Fibroblast of gingiva (primary cell): Measurements from ENCODE around the gene METRNL.
"Not testable (repeated sequence)": the region's sequence is repeated elsewhere in the genome, so short reads cannot be mapped to it uniquely, and the experiment has no call there.

ENCODE experiments used
- DNase-seq: peaks from one replicate; pipeline ENCODE4 v3.0.0-alpha.2; 2011; ENCODE audit warnings: low read depth

Gene METRNL, protein sequence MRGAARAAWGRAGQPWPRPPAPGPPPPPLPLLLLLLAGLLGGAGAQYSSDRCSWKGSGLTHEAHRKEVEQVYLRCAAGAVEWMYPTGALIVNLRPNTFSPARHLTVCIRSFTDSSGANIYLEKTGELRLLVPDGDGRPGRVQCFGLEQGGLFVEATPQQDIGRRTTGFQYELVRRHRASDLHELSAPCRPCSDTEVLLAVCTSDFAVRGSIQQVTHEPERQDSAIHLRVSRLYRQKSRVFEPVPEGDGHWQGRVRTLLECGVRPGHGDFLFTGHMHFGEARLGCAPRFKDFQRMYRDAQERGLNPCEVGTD

DNA sequence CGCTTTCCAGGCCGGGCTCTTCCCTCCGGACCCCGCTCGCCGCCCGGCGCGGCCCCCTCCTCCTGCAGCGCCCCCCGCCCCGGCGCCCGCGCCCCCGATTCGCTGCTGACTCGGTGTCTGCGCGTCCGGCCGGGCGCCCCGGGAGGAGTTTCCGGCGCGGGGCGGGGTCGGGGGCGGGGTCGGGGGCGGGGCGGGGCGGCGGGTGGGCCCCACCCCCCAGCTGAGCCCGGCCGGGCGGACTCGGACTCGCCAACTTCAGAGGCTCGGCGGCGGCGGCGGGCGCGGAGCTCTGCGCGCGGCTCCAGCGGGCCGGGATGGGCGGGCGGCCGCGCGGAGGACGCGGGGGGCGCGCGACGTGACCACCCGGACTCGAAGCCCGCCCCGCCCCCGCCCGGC, at the start of gene METRNL:
Gene METRNL (plus strand): TSS at position 258 of the 396 bp plus-strand sequence. CDS start 207 bp downstream, outside the sequence.
- DNase-seq = peak; percentile 74

DNA sequence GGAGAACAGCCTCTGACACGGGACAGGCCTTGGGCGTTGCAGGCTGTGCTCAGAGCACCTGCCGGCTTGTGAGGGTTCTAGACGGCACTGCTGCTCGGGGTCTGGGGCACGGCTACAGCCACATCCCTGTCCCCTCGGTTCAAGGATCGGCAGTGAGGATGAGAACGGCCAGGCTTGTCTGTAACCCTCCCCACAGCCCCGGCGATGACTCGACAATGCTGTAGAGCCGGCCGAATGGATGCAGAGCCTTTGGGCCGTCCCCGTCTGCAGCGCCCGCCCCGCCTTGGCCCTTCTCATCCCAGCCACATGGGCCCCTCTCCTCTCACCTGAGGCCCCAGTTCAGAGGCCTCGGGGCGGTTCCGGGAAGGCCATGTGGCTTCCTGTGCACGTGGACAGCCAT, 49.0 kb upstream of the METRNL start:
- DNase-seq = no peak

DNA sequence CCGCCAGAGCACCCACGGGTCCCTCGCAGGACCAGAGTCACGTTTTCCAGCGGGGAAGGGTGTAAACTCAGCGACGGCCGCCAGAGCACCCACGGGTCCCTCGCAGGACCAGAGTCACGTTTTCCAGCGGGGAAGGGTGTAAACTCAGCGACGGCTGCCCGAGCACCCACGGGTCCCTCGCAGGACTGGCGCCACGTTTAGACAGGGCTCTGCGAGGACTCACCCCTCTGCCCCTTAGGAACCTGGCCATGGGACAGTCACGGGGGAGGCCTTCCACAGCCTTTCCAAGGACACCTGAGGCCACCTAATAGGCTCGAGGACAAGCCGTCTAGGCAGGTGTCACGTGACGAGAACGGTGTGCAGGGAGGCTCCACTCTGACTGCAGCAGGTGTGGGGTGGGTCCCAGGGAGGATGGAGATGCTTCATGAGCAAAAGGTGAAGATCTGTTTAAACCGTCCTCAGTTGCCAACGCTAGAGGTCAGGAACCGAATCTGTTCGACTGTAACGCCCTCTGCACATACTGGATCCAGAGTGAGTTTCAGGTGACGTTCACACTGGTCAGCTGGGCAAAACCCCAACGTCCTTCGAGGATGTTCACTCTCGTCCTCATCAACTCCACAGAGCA, 48.0 kb upstream of the METRNL start:
- no peak for DNase-seq

DNA sequence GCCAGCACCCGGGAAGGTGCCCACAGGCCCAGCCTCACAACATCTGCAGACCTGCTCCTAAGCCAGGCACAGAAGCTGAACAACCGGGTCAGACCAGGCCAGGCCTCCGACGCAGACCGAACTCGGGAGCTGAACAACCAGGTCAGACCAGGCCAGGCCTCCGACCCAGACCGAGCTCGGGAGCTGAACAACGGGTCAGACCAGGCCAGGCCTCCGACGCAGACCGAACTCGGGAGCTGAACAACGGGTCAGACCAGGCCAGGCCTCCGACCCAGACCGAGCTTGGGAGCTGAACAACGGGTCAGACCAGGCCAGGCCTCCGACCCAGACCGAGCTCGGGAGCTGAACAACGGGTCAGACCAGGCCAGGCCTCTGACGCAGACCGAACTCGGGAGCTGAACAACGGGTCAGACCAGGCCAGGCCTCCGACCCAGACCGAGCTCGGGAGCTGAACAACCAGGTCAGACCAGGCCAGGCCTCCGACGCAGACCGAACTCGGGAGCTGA, 47.4 kb upstream of the METRNL start:
- not testable (repeated sequence) for DNase-seq

DNA sequence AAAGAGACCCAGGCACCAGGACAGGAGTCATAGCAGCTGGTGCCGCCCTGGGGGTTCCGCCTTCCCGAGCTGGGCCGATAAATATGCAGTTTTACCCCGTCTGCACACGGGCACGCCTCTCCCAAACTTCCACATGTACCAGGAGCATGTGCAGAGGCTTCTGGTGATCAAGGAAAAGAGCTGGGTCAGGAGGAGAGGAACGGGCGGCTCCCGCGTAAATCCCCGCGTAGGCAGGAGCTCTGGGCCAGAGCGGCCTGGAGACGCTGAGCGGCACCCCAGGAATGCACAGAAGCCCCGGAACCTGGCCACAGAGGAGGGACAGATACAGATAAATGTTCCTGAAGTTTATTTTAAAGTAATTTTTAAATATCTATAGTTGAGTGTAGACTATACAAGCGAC, 46.6 kb upstream of the METRNL start:
- no peak for DNase-seq

DNA sequence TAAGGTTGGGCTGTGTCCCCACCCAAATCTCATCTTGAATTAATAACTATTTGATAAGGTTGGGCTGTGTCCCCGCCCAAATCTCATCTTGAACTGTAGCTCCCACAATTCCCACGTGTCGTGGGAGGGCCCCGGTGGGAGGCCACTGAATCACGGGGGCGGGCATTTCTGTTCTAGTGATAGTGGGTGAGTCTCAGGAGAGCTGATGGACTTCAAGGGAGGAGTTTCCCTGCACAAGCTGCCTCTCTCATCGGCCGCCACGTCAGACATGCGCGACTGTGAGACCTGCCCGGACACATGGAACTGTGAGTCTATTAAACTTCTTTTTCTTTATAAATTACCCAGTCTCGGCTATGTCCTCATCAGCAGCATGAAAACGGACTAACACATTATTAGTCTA, 44.9 kb upstream of the METRNL start:
- DNase-seq = no peak

DNA sequence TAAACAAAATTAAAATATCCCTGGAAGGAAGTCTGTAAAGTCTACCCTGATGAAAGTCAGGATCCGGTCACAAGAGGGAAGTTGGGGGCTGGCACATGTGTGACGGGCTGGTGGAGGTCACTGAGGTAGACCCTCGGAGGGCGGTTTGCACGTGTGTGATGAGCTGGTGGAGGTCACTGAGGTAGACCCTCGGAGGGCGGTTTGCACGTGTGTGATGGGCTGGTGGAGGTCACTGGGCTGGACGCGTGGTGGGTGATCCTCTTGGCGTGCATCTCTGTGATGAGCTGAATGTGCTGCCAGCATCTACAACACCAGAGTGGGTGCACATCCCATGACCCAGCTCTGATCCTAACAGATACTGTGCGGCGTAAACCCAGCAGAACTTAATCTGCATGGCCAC, 43.7 kb upstream of the METRNL start:
- no peak for DNase-seq

DNA sequence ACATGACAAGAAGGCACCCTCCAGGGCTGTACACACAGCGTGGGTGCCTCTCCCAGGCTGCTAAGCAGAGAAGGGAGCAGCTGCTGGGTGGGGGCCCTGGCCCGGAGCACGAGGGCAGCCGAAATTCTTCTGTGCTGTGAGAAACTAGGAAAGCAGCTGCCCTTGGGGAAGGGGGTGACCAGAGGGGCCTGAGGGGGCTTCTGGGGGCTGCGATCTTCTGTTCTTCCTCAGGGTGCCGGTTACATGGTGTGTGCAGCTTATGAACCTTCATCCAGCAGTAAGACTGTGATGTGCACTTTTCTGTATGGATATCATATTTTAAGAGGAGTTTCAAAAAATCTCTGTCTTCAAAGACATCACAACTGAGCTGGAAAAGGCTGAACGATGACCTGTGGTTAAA, 43.2 kb upstream of the METRNL start:
- DNase-seq = no peak

DNA sequence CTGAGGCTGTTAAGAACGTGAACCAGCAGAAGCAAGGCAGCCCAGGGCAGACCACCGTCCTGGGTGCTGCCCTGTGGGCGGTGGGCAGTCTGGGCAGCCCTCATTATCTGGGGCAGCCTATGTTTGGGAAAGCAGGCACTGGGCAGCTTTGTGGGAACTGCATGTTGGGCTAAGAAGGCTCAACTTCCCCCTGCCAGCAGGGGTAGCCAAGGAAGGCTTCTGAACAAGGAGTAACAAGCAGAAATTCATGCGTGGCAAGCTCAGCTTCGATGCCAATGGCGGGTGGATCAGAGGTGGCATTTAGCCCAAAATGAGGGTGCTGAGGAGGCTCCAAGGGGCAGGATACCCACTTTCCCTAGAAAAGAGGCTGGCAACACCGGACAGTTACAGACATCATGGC, 42.7 kb upstream of the METRNL start:
- DNase-seq = no peak

DNA sequence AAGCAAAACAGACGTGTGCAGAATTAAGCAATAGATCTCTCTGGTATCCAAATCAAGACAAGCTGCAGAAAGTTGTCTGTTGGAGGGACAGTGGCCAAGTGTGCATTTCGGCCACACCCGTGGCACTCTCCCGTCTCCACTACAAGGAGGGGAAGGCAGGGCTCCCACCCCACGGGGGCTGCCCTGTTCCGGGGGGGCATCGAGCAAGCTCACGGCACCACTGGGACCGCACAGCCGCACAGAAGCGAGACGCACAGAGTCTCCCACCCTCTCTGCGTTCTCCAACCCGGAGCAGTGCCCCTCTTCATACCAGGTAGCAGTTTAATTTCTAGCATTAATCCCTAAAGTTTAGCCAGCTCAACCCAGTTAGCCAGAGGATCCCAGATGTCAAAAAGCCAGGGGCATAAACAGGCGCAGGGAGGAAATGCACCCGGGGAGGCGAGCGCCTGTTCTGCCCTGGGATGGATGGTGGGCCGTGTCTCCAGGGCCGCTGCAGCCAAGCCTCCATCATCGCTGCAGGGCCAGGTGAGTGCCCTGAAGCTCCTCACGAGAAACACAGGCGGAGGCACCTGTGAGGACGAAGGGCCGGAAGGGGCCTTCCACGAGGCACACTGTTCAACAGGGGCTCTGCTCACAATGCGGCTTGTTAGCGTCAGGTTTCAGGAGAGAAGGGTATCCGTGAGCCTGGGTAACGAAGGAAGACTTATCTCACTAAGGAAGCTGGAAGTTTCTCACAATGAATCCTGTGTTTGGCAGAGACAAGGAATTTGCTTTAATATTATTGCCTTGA, 42.1 kb upstream of the METRNL start:
- DNase-seq = peak; percentile 31

DNA sequence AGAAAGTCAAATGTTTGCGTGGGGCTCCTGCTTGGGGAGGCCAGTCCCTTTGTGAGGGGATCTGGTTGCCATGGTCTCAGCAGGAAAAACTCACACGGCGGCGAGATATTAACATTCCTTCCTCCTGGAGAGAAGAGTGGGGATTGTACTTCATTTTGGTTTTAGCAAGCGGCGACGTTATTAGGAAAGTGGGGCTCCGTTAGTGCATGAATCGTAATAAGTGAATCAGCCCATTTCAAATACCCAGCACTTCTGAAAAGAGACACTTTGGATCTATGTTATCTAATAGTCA, 41.6 kb upstream of the METRNL start:
- DNase-seq = no peak

DNA sequence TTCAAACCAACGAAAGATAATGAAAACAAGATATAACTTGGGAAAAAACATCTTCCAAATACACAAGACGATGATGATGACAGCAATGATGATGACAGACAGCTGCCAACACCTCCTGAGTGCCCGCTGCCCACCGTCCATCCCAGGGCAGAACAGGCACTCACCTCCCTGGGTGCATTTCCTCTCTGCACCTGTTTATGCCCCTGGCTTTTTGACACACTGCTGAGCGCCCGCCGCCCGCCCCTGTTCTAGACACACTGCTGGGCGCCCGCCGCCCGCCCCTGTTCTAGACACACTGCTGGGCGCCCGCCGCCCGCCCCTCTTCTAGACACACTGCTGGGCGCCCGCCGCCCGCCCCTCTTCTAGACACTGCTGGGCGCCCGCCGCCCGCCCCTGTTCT, 40.4 kb upstream of the METRNL start:
- not testable (repeated sequence) for DNase-seq

DNA sequence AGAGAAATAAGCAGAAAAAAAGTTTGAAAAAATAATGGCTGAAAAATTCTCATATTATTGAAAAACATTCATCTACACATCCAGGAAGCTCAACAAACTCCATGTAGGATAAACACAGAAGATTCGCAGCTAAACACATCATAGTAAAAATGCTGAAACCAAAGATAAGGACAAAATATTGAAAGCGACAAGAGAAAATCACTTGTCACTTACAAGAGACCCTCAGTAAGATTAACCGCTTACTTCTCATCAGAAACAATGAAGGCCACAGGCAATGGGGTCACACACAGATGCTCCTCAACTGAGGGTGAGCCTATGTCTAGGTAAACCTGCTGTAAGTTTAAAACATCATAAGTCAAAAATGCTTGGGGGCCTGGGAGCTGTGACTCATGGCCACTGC, 38.1 kb upstream of the METRNL start:
- DNase-seq = no peak

DNA sequence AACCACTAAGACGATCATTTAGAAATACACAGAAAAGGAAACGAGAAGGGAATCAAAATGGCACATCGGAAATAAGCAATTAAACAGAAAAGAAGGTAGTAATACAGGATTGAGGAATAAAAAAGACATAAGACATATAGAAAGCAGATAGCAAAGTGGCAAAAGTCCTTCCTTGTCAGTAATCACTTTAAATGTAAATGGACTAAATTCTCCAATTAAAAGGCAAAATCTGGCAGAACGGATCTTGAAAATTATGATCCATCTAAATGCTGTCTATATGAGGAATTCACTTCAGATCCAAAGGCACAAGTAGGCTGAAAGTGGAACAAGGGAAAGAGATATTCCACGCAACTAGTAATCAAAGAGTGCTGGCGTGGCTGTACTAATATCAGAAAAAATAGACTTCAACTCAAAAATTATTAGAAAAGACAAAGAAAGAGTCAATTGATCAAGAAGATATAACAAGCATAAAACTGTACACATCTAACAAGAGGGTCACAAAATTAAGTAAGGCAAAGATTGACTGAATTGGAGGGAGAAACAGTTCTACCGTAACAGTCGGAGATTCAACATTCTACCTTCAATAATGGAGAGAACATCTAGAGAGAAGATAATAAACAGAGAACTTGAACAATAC, 36.8 kb upstream of the METRNL start:
- DNase-seq = no peak

DNA sequence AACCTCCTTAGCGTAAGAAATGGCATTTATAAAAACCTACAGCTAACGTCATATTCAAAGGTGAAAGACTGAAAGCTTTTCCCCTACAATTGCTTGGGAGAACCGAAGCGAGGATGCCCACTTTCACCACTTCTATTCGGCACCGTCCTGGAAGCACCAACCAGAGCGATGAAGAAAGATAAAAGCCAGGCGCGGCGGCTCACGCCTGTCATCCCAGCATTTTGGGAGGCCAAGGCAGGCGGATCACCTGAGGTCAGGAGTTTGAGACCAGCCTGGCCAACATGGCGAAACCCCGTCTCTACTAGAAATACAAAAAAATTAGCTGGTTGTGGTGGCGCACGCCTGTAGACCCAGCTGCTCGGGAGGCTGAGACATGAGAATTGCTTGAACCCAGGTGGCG, 34.9 kb upstream of the METRNL start:
- not testable (repeated sequence) for DNase-seq

DNA sequence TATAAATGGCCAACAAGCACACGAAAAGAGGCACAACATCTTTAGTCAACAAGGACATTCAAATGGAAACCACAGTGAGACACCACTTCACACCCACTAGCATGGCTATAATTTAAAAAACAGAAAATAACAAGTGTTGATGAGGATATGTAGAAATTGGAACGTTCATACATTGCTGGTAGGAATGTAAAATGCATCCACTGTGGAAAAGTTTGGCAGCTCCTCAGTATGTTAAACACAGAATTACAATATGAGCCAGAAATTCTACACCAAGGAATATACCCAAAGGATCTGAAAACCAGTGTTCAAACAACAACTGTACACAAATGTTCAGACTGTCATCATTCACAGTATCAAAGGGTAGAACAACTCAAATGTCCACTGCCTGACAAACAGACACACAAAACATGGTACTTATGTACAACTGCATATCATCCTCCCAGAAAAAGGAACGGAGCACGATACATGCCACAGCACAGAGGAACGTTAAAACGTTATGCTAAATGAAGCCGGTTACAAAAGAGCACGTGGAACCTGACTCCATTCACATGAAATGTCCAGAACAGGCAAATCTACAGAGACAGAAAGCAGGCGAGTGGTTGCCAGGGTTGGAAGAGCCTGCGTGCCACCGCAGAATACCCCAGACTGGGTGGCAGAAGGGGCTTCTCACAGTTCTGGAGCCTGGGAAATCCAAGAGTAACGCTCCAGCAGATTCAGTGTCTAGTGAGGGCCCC, 32.8 kb upstream of the METRNL start:
- DNase-seq = no peak

DNA sequence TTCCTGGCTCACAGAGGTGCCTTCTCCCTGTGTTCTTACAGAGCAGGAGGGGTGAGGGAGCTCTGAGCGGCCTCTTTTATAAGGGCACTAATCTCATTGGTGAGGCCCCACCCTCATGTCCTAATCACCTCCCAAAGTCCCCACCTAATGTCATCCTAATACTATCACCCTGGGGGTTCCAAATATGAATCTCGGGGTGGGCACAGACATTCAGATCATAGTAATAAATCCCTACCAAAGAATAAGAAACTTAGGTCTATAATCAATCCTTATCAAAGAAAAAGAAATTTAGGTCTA, 32.3 kb upstream of the METRNL start:
- DNase-seq = no peak

DNA sequence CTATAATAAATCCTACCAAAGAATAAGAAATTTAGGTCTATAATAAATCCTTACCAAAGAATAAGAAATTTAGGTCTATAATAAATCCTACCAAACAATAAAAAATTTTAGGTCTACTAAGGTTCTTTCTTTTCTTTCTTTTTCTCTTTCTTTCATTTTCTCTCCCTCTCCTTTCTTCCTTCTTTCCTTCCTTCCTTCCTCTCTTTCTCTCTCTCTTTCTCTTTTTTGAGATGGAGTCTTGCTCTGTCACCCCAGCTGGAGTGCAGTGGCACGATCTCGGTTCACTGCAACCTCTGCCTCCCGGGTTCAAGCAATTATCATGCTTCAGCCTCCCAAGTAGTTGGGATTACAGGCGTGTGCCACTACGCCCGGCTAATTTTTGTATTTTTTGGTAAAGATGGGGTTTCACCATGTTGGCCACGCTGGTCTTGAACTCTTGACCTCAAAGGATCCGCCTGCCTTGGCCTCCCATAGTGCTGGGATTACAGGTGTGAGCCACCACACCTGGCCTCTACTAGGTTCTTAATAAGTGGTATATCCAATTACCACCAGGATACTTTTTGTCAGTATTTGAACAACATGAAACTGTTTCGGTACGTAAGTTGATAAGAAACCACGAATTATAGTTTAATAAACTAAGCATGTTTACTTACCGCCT, 31.5 kb upstream of the METRNL start:
- DNase-seq = not testable (repeated sequence)

DNA sequence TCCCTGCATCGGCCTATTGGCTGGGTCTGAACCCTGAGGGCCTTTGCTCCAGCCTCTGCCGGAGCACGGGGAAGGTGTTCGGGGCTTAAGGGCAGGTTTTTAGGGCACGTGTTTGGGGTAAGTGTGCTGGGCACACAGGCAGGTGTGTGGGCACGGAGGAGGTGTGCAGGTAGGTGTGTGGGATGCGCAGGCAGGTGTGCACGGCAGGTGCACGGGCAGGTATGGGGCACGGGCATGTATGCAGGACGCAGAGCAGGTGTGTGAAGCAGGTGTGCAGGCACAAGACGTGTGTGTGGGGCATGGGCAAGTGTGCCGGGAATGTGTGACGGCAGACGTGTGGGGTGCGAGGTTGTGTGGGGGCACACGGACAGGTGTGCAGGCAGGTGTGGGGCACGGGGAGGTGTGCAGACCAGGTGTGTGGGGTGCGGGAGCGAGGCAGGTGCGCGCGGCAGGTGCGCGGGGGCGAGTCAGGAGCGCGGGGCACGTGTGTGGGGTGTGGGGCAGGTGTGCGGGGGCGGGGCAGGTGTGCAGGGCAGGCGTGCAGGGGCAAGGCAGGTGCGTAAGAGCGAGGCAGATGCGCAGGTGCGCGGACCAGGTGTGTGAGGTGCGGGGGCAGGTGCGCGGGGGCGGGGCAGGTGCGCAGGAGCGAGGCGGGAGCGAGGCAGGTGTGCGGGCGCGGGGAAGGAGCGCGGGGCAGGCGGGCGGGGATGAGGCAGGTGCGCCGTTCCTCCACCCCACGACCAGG, 28.6 kb upstream of the METRNL start:
- DNase-seq = no peak

DNA sequence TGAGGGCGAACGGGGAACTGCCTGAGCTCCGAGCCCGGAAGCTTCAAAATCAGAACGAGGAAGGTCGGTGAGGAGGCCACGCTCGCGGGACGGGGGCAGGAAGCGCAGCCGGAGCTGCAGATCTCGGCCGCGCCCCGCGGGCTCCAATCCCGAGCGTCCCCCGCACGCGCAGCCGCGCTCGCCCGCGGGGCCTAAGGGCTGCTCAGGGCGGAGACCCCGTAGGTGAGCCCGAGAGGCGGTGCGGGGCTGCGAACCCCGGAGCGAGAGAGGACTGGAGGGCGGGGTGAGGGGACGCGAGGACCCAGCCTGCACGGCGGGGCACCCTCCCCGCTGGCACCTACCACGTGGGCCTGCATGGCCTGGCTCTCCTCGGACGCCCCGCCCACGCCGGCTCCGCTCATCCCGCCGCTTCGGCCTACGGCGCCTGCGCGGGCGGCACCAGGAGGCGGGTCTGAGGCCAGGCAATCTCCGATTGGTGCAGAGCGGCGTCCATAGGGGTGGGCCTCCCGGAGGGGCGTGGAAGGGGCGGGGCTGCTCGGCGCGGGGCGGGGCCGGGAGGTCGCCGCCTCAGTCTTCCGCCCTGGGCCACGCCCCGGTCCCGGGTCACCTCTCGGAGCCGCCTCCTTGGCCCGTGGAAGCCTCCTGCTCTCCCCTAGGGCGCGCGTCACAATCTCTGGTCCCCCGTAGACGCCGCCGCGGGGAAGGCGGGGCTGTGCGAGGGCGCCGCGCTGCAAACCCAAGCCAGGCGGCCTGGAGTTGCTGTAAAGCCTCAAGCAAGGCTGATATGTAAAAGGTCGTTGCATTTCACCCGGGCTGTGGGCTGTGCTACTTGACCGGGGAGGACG, 27.8 kb upstream of the METRNL start:
- peak; percentile 97 for DNase-seq
